RWPE1 (cell line): ENCODE measurements around the gene VPS13D.
A peak's percentile ranks its signal among the peaks of the same experiment; 100 is the strongest.

Experiments
- CTCF ChIA-PET: fragments of 350-600 bp; sonication (Branson Sonifier 250); formaldehyde crosslinking; extraction: SDS; loops from one replicate; lab custom pipeline; 2021; lab: Yijun Ruan, JAX
- POLR2A ChIA-PET: fragments of 400-600 bp; formaldehyde crosslinking; extraction: SDS; loops from one replicate; lab custom pipeline; 2020; ENCODE audit warnings: antibody characterized with exemption; ENCODE audit not compliant: low non-redundant PET; lab: Yijun Ruan, JAX
- DNase-seq: peaks from one replicate; pipeline ENCODE4 v3.0.0; 2012; ENCODE audit warnings: low spot score
- H3K27ac ChIP-seq: fragments of 450-650 bp; 2 replicates; pipeline ENCODE4 v1.5.1; 2017
- CTCF ChIP-seq: fragments of 450-650 bp; conservative IDR thresholded peaks from 2 replicates; pipeline ENCODE4 v1.5.1; 2017; ENCODE audit warnings: low read depth, mild to moderate bottlenecking

VPS13D gene

GRCh38 chr1:12296623-12297022 is 66.8 kb downstream of the VPS13D start:
- ChIA-PET POLR2A (no interaction called here), CTCF (interaction anchor here (1.0 kb wide), 1 partner anchor 19 kb away, joined by 3 read pairs; no protein-coding TSS in a partner anchor)
- H3K27ac ChIP-seq: no peak overlapping the region
- no peak for TF ChIP-seq CTCF
- DNase-seq: peak; percentile 13

GRCh38 chr1:12300706-12301105 is 70.9 kb downstream of the VPS13D start:
- no peak overlapping the region for H3K27ac ChIP-seq

DNA sequence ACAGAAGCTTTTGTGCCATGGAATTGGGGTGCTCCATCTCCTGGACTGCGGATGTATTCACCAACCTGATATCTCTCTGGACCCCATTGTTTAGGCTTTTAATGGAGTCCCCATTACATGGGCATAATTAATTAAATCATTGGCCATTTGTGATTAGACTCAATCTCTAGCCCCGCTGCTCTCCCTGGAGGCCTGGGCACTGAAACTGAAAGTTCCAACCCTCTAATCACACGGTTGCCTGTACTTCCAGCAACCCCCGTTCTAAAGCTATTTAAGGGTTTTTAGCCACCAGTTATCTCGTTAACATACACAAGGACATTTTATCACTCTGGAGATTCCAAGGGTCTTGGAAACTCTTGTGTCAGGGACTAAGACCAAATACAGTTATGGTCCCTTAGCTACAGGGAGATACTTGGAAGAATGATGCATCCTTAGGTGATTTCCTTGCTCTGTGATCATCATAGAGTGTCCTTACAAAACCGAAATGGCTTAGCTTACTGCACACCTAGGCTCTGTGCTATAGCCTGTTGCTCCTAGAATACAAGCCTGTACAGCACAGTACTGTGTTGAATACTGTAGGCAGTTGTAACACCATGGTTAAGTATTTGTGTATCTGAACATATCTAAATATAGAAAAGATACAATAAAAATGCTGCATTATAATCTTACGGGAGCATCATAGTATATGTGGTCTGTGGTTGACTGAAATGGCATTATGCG is 71.8 kb downstream of the VPS13D start:
- CTCF ChIA-PET: interaction anchor here (1.4 kb wide), 1 partner anchor 357 kb away, joined by 4 read pairs; no protein-coding TSS in a partner anchor
- no peak overlapping the region for H3K27ac ChIP-seq
- no peak for TF ChIP-seq CTCF
- no peak for DNase-seq
- POLR2A ChIA-PET: no interaction called here

More at GRCh38 chr1:12300706-12301105, 70.9 kb downstream of the VPS13D start:
- ChIA-PET POLR2A (no interaction called here), CTCF (interaction anchor here (1.4 kb wide), 1 partner anchor 358 kb away, joined by 4 read pairs; no protein-coding TSS in a partner anchor)
- TF ChIP-seq CTCF: no peak
- no peak for DNase-seq

DNA sequence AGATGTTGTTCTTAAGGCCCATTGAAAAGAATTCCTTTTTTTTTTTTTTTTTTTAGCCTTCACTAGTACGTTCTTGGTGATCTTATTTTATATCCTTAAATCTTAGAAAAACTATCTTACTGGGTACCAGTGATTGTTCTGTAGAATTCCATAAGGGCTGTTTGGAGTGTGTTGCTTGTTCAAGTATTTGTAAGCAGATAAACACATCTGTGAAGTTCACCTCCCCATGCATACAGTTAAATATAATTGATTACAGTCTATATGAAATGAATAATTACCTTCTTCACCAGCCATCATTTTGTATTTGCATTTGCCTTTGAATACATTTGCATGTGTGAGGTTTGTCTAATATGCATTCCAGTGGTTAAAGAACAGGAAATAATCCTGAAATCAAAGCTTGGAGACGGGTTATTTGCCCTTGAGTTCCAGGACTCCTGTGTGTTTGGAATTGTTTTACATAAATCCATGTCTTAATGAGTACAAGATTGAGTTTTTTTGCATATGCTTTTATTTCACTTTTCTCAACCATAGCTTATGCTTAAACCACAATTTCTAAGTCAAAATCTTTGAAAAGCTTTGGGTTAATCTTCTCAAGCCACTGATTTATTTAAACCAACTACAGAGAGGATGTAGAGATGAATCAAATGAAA is 73.1 kb downstream of the VPS13D start:
- no peak for TF ChIP-seq CTCF
- POLR2A ChIA-PET: no interaction called here
- CTCF ChIA-PET: interaction anchor here (0.6 kb wide), 1 partner anchor 16 kb away, joined by 3 read pairs; no protein-coding TSS in a partner anchor
- DNase-seq: no peak
- H3K27ac ChIP-seq: no peak overlapping the region

DNA sequence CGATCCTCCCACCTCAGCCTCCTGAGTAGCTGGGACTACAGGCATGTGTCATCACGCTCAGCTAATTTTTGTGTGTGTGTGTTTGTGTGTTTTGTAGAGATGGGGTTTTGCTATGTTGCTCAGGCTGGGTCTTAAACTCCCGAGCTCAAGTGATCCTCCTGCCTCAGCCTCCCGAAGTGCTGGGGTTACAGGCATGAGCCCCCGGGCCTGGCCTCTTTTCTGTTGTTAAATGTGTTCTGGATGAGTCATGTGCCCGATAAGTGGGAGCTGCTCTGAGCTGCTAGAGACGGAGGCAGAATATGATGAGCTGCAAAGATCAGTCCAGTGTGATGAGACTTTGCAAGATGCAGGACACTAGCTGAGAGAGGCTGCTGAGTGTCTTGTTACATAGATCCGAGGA is 75.5 kb downstream of the VPS13D start:
- H3K27ac ChIP-seq: no peak overlapping the region
- ChIA-PET CTCF (no interaction called here), POLR2A (no interaction called here)
- no peak for TF ChIP-seq CTCF
- DNase-seq: no peak
